HAP-1 (cell line): Measurements from ENCODE around the gene TMPRSS11B.

Experiments
- DNase-seq, 2 experiments: peaks; one replicate each; pipeline ENCODE4 v3.0.0-alpha.2; 2016 to 2020; ENCODE audit warnings: low spot score in 2 of 2
- H3K27me3 ChIP-seq: fragments of 250-450 bp; sonication (Bioruptor Pico); 2 replicates; pipeline ENCODE4 v1.5.1; 2020; ENCODE audit warnings: low read depth, mild to moderate bottlenecking, moderate library complexity
- H3K36me3 ChIP-seq: fragments of 250-450 bp; sonication (Bioruptor Pico); replicated peaks from 2 replicates; pipeline ENCODE4 v1.5.1; 2020; ENCODE audit warnings: mild to moderate bottlenecking
- H3K4me1 ChIP-seq: fragments of 250-450 bp; sonication (Bioruptor Pico); 2 replicates; pipeline ENCODE4 v1.5.1; 2020; ENCODE audit warnings: mild to moderate bottlenecking
- H3K4me3 ChIP-seq: fragments of 250-450 bp; sonication (Bioruptor Pico); 2 replicates; pipeline ENCODE4 v1.5.1; 2020; ENCODE audit warnings: mild to moderate bottlenecking, moderate library complexity
- H3K9me3 ChIP-seq: fragments of 250-450 bp; sonication (Bioruptor Pico); 2 replicates; pipeline ENCODE4 v1.5.1; 2020; ENCODE audit warnings: mild to moderate bottlenecking, moderate library complexity
- in situ Hi-C: fragments of 300-500 bp; cut with MboI; formaldehyde crosslinking; loops from 3 replicates; pipeline ENCODE4 v1.14.3; 2020; ENCODE audit warnings: low sequenced_read_pairs, inconsistent platforms, mixed read lengths

Gene TMPRSS11B

DNA sequence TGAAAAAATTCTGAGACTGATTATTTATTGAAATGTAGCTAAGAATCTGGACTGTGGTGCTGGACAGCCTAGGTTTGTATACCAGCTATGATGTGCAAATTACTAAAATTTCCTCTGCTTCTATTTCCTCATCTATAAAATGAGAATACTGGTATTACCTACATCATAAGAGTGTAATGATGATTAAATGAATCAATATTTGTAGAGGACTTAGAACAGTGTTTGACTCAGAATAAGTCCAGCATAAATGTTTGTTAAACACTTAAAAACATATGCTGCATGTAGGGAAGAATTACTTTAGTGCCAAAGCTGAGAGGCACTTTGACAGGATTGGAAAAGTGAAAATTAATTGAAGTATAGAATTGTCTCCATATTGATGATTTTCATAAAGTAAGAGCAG, 60.6 kb downstream of the TMPRSS11B start:
- in situ Hi-C loops: no loop called here
- Histone ChIP-seq H3K27me3 (no peaks in the 10 kb centered on the region; the same call in none of the 2 replicates), H3K4me3 (no peak overlapping the region), H3K9me3 (no peaks in the 10 kb centered on the region), H3K4me1 (no peaks in the 10 kb centered on the region), H3K36me3 (no peaks in the 10 kb centered on the region)
- no peak for DNase-seq

DNA sequence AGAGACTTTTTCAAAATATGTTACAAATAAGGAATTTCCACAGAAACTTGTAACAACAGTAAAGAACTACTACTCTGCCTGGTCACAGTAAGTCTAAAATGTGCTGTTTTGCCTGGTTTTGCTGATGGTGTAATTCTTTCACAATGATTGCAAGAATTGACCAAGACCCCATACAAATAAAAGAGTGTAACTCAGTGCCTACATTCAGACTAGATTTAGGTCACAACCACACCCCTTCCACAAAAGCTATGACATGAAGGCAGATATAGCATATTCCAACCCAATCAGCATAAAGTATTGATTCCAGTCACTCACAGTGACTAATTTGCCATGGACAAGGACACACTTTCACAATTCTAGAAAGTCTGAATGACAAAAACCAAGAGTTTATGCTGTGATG, 62.1 kb downstream of the TMPRSS11B start:
- Histone ChIP-seq H3K4me3 (no peak overlapping the region), H3K27me3 (no peaks in the 10 kb centered on the region; the same call in none of the 2 replicates), H3K9me3 (no peaks in the 10 kb centered on the region), H3K4me1 (no peaks in the 10 kb centered on the region), H3K36me3 (no peaks in the 10 kb centered on the region)
- DNase-seq: no peak
- in situ Hi-C loops: no loop called here

DNA sequence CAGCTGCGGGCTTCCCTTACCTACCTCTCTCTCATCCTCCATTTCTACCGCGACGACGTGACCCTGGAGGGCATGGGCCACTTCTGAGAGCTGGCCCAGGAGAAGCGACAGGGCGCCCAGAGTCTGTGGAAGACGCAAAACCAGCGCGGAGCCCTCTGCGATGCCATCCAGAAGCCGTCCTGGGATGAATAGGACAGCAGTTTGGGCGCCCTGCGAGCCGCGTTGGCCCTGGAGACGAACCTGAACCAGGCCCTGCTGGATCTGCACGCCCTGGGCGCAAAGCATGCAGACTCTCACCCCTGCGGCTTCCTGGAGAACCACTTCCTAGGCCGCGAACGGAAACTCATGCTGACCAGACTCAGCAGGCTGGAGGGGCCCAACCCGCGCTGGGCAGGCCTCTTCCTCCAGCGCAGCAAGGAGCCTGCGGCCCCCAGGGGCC, 63.1 kb downstream of the TMPRSS11B start:
- Histone ChIP-seq H3K4me3 (no peak overlapping the region), H3K4me1 (no peaks in the 10 kb centered on the region), H3K36me3 (no peaks in the 10 kb centered on the region), H3K27me3 (no peaks in the 10 kb centered on the region; the same call in none of the 2 replicates), H3K9me3 (no peaks in the 10 kb centered on the region)
- no peak for DNase-seq
- in situ Hi-C loops: no loop called here

DNA sequence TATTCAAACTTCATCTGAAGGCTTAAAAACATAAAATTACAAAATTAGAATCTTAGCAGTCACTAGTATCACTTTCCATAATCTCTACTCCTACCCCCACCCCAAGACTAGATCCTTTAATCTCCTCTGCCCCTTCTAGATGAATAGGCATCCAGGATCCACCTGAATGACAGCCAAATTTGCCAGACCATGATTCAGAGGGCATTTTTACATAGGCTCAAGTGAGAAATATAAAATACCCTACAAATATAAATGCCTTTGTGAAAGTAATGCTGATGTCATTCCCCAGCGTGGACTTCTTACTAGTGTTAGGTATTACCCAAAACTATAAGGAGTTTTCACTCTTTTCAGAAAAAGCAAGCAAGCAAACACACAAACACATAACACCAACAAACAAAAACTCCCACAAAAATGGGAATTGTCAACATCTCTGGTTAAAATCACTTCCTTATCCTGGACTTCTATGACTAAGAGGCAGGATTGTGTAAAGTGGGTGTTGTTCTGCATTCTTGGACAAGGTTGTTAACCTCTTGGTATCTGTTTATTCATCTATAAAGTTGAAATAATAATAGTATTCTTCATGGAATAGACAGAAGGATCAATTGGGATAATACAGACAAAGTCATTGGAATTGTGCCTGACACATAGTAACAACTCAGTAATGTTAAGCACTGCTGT, 64.5 kb downstream of the TMPRSS11B start:
- H3K36me3 ChIP-seq: no peaks in the 10 kb centered on the region
- no peaks in the 10 kb centered on the region for H3K4me1 ChIP-seq
- H3K27me3 ChIP-seq: no peaks in the 10 kb centered on the region; the same call in 1 of the 2 replicates
- in situ Hi-C loops: no loop called here
- no peak for DNase-seq
- no peak overlapping the region for H3K4me3 ChIP-seq
- H3K9me3 ChIP-seq: no peaks in the 10 kb centered on the region

DNA sequence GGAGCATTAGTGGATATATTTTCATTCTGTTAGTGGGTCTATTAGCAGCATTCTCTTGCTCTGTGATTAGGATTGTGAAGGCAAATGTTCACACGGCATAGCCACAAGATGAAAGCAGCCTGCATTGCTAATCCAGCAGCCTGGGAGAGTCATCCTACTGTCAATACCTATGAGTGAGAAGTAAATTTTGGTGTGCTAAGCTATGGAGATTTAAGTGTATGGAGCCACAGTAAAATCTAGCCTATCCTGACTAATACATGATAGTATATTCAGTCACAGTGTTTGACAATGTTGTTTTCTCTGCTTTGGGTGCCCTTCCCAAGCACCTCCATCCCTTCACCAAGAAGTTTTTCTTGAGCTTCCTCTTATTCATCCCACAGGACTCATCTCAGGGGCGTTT, 68.6 kb downstream of the TMPRSS11B start:
- Histone ChIP-seq H3K9me3 (no peaks in the 10 kb centered on the region), H3K4me1 (no peaks in the 10 kb centered on the region), H3K4me3 (no peak overlapping the region), H3K27me3 (no peaks in the 10 kb centered on the region; the same call in 1 of the 2 replicates), H3K36me3 (no peaks in the 10 kb centered on the region)
- in situ Hi-C loops: no loop called here
- DNase-seq: no peak
